Kidney epithelial cell (primary cell): ENCODE results near the gene STARD13. TPM values are rescaled to one million over a fixed set of nuclear protein-coding genes. Genes with fewer than 3 reads are reported as not detected.
A peak's percentile ranks its signal among the peaks of the same experiment; 100 is the strongest.

Experiments
- DNase-seq: peaks from one replicate; pipeline ENCODE4 v3.0.0-alpha.2; 2010; ENCODE audit warnings: low read depth
- H3K27me3 ChIP-seq: 2 replicates; pipeline ENCODE4 v1.6.0; 2011; ENCODE audit warnings: low read length; ENCODE audit not compliant: control insufficient read depth, insufficient read depth
- H3K36me3 ChIP-seq: 2 replicates; pipeline ENCODE4 v1.5.1; 2011; ENCODE audit warnings: low read length; ENCODE audit not compliant: control insufficient read depth, insufficient read depth
- H3K4me3 ChIP-seq: 2 replicates; pipeline ENCODE4 v1.5.1; 2011; ENCODE audit warnings: low read depth, mild to moderate bottlenecking, control low read depth, low read length
- total RNA-seq: library from RNA; depleted of rRNA; stranded (reverse); fragments of >200 nt; gene quantifications from 2 replicates; pipeline ENCODE4 v1.2.3, GENCODE V29; 2015
- TF ChIP-seq, protein P1 (sequence below): IDR thresholded peaks from 2 replicates; pipeline ENCODE4 v1.5.1; 2011; ENCODE audit warnings: mild to moderate bottlenecking, moderate library complexity, low read length, control low read depth, inconsistent platforms; ENCODE audit not compliant: insufficient read depth, poor library complexity, severe bottlenecking

The STARD13 gene
- total RNA-seq, 1 donor from 2014 or later = 10.1 TPM

DNA sequence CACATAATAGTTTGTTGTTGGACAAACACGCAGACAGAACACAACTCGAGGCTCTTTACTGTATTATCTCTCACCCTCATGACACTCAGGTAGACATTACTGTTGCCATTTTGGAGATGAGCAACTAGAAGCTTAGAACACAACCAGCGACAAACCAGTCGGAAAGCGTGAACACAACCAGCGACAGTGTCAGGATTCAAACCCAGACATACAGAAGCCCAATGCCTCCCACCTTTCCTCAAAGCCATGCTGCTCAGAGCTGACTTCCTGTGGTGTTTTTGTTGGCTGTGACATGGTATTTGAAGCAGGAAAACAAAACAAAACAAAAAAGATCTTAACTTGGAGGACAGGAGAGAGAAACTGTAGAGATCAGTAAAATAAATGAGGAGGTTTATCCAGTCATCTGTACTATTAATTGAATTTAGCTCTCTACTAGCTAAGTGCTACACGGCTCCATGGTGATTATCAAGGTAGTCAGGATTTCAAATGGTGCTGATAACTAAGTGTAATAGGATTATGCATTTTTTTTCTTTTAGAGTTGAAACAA is 92.1 kb downstream of the STARD13 start:
- DNase-seq = no peak

DNA sequence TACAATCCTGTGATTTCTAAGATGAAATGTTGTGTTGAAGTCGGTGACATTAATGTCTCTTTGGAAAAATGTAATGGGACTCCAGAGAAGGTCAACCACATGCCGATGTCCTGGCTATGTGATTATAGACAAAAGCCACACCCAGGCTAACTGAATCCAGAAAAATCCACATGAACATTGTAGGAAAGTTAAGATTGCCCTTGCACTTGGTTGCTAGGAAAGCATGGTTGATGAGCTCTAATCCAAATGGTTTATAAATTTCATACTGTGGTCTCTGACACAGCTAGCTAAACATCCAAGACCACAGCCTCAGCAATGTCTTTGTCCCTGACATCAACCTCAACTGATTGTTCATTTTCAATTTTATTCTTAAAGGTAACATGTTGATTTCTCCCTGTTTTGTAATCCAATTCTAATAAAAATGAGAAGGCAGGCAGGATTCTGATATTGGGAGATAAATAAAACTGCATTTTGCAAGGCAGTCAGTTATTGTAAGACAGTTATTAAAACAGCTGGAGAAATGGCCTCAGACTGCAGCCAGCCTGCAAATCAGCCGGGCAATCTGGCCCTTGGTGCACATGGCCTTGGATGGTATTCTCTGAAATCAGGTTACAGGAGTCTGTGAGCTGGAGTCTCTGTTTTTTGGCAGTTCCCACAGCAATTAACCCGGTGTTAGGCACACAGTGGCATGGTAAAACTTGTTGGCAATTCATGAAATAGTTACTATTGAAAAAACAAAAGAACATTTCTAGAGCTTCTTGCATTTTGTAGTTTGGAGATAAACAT is 93.9 kb downstream of the STARD13 start:
- Histone ChIP-seq H3K36me3 (no peaks in the 10 kb centered on the region), H3K27me3 (no peaks in the 10 kb centered on the region), H3K4me3 (no peak overlapping the region)
- TF ChIP-seq, protein P1, sequence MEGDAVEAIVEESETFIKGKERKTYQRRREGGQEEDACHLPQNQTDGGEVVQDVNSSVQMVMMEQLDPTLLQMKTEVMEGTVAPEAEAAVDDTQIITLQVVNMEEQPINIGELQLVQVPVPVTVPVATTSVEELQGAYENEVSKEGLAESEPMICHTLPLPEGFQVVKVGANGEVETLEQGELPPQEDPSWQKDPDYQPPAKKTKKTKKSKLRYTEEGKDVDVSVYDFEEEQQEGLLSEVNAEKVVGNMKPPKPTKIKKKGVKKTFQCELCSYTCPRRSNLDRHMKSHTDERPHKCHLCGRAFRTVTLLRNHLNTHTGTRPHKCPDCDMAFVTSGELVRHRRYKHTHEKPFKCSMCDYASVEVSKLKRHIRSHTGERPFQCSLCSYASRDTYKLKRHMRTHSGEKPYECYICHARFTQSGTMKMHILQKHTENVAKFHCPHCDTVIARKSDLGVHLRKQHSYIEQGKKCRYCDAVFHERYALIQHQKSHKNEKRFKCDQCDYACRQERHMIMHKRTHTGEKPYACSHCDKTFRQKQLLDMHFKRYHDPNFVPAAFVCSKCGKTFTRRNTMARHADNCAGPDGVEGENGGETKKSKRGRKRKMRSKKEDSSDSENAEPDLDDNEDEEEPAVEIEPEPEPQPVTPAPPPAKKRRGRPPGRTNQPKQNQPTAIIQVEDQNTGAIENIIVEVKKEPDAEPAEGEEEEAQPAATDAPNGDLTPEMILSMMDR = no peak
- no peak for DNase-seq

More for the DNA sequence above, 92.1 kb downstream of the STARD13 start:
- H3K4me3 ChIP-seq = no peak overlapping the region
- H3K27me3 ChIP-seq = no peaks in the 10 kb centered on the region
- TF ChIP-seq, protein P1 = no peak
- H3K36me3 ChIP-seq = no peaks in the 10 kb centered on the region

DNA sequence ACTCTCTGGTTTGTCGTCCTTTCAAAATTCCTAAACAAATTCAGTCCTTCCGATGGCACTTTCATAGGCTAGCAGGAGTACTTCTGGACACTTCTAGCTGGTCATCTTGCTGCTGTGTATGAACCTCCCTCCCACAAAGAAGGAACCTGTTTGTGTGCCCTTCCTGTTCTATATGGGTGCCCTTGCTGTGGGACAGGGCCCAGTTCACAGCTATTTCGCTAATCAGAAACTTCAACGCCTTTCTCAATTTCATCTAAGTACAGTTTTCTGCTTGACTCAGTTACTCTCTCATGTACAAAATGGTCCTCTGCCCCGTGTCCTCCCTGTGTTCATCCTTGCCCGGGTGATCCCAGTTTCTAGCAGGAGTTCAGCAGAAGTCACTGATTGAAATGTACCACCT is 96.1 kb downstream of the STARD13 start:
- no peaks in the 10 kb centered on the region for H3K27me3 ChIP-seq
- H3K36me3 ChIP-seq = no peaks in the 10 kb centered on the region
- no peak overlapping the region for H3K4me3 ChIP-seq
- TF ChIP-seq, protein P1 = no peak
- DNase-seq = no peak

DNA sequence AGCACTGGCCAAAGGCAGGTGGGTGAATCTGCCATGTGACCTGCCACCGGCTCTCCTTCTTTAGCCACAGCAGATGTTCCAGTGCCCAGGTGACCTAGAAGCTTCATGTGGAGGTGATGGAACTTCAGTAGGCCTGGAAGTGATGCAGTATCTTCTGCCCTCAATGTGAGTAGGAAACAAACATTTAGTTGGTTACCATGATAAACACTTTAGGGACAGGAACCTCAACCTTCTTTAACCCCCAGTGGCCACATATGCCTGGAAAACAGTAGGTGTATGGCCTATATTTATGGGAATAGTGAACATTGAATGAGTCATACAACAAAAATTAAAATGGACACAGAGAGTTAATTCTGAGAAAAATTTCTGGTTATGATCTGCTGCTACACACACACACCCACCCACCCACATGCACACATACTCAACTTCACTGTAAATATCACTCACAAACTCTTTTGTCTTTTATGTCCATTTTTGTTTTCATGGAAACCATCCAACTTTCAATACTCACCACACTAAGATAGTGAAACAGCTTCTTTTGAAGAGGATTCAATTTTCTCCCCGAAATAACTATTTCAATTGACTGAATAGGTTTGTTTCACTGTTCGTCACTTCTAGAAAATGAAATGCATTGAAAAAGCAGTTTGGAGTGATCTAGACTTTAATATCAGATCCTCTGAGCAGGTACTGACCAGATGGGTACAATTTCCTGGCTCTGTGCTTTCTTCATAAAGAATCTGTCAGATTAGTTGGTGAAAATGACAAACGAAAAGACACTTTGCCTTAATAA is 97.3 kb downstream of the STARD13 start:
- Histone ChIP-seq H3K27me3 (no peaks in the 10 kb centered on the region), H3K36me3 (no peaks in the 10 kb centered on the region), H3K4me3 (no peak overlapping the region)
- TF ChIP-seq, protein P1 = no peak
- DNase-seq = no peak

DNA sequence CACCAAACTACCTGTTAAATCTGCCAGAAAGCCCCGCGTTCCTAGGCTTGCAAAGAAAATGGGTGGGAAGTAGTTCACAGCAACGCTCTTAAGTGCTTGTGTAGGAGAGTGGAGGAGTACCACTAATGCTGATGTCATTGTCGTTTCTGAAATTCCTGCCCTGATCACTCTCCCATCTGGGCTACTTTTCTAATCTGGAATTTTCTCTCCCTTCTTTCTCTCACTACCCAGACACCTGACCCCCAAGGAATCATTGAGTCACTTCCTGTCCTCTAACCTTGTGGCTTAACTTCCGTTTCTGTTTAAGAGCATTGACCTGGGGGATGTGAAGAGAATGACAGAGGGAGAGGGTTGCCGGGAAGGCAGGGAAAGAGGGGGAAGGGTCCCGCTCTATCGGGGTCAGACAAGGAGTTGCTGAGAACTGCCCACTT is 98.7 kb downstream of the STARD13 start:
- peak; percentile 63 for DNase-seq
- no peak overlapping the region for H3K4me3 ChIP-seq
- no peaks in the 10 kb centered on the region for H3K36me3 ChIP-seq
- TF ChIP-seq, protein P1 = no peak
- no peaks in the 10 kb centered on the region for H3K27me3 ChIP-seq
